ENCODE results near the gene NME3. TPM values are rescaled to one million over a fixed set of nuclear protein-coding genes. Genes with fewer than 3 reads are reported as not detected.

The NME3 gene
- total and polyA plus RNA-seq, 8 donors, result 27.4 to 297 (median 33.1) TPM

DNA sequence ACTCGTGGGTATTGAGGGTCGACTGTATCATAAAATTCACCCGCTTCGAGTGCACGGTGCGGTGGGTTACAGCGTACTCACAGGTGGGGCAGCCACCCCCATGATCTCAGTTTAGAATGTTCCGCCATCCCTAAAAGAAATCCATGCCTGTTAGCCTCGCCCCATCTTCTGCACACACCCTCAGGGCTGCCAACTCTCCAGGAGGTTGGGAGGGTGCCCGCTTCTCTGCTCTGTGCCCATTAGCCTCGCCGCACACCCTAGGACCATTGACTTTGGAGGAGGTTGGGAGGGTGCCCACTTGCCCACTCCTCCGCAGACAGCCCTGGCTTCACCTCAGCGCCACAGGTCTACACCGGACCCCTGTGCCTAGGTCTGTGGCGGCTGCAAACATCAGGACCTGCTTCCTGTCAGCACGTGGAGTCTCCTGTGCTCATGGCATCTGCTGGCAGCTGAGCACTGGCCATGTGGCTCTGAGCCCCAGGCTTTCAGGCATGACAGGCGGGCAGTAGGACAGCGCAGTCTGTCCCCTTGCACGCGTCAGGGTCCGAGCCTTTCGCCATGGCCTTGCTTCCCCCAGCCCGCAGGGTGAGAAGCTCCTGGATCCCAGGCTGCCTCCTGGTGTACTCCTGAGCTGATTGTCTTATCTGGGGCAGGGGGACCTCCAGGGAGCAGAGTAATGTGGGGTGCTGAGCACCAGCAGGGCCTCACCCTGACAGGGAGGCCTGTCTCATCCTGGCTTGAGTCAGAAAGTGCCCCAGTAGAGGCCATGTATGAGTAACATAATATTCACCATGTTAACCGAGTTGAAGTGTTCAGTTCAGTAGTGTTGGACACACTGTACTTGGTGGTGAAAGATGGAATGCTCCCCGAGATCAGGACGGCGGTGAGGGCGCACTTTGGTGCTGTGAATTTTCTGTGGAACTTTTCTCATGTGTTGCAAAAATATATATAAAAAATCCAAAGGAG is 21.9 kb downstream of the NME3 start:
- no peaks in the 10 kb centered on the region for H3K9me3 ChIP-seq
- no peak overlapping the region for H3K4me3 ChIP-seq
- no peaks in the 10 kb centered on the region for H3K4me1 ChIP-seq
- 95% methylated on average over 29 of the region's 29 CpGs for WGBS, 2 donors
- TF ChIP-seq, protein P1, sequence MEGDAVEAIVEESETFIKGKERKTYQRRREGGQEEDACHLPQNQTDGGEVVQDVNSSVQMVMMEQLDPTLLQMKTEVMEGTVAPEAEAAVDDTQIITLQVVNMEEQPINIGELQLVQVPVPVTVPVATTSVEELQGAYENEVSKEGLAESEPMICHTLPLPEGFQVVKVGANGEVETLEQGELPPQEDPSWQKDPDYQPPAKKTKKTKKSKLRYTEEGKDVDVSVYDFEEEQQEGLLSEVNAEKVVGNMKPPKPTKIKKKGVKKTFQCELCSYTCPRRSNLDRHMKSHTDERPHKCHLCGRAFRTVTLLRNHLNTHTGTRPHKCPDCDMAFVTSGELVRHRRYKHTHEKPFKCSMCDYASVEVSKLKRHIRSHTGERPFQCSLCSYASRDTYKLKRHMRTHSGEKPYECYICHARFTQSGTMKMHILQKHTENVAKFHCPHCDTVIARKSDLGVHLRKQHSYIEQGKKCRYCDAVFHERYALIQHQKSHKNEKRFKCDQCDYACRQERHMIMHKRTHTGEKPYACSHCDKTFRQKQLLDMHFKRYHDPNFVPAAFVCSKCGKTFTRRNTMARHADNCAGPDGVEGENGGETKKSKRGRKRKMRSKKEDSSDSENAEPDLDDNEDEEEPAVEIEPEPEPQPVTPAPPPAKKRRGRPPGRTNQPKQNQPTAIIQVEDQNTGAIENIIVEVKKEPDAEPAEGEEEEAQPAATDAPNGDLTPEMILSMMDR (IDR thresholded peaks at IDR 0.05), result no peak
- intact Hi-C loops (cut with DNase I), result no loop called here
- ATAC-seq, result no peak
- no peak for DNase-seq
- no peaks in the 10 kb centered on the region for H3K27me3 ChIP-seq
- no peak overlapping the region for H3K27ac ChIP-seq
- H3K36me3 ChIP-seq, result peaks cover 0 to 44% (median 20%) of the 10 kb centered on the region in 3 donors
- FAIRE-seq, result no peak

- H3K27ac ChIP-seq, result no peak overlapping the region
- TF ChIP-seq, protein P1 (IDR thresholded peaks at IDR 0.05), result no peak
- no peak for DNase-seq
- 88 to 92% methylated on average over 11 of the region's 11 CpGs for WGBS, 2 donors
- intact Hi-C loops (cut with DNase I), result no loop called here
- no peaks in the 10 kb centered on the region for H3K9me3 ChIP-seq
- no peaks in the 10 kb centered on the region for H3K4me1 ChIP-seq
- no peak for FAIRE-seq
- H3K4me3 ChIP-seq, result no peak overlapping the region
- no peaks in the 10 kb centered on the region for H3K27me3 ChIP-seq
- no peak for ATAC-seq
- H3K36me3 ChIP-seq, result peaks cover 0 to 50% (median 20%) of the 10 kb centered on the region in 3 donors
These were observed 23.4 kb downstream of the NME3 start for GRCh38 chr16:1747934-1748333.

- ATAC-seq (no peak), DNase-seq (peak in 1 of 6 donors; percentile 67), FAIRE-seq (no peak)
- Histone ChIP-seq H3K9me3 (no peaks in the 10 kb centered on the region), H3K27ac (no peak overlapping the region), H3K27me3 (no peaks in the 10 kb centered on the region), H3K4me3 (no peak overlapping the region), H3K4me1 (no peaks in the 10 kb centered on the region), H3K36me3 (peaks cover 0 to 43% (median 20%) of the 10 kb centered on the region in 3 donors)
- intact Hi-C loops (cut with DNase I), result no loop called here
- WGBS, 2 donors, result 94% methylated on average over 28 to 31 of the region's 31 CpGs
- TF ChIP-seq, protein P1 (IDR thresholded peaks at IDR 0.05), result no peak
These were observed 24.6 kb downstream of the NME3 start for GRCh38 chr16:1746693-1747195.

DNA sequence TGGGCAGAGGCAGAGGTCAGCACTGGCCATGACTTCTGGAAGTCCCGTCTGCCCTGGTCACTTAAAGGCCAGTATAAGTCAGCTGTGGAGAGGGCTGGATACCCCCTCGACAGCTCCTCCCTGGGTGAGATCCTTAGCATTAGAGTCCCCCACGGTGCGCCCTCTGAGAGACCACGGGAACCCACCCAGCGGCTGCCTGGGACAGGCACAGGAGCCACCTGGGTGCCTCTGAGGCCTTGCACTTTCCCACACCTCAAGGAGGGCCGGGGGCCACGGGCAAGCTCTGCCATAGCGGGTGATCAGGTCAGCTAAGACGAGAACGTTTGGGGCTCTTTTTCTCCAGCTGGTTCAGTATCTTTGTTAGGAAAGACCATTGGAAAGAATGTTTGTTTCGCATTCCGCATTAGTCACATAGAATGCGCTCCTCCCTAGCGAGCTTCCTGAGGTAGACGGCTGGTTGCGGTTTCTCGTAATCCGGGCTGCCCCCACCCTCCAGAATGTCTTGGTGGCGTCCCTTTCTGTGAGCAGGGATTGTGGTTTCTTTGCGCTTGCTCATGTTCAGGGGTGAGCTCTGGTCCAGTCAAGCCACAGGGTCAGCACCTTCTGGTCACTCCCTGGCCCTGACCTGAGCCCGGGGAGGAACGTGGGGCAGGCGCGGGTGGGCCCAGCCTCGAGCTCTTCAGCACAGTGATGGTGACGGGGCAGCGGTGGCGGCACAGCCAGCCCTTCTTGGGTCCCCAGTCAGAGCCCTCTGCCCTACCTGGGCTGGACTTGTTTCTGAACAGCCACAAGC is 25.2 kb downstream of the NME3 start:
- TF ChIP-seq, protein P1 (IDR thresholded peaks at IDR 0.05), result no peak
- H3K9me3 ChIP-seq, result no peaks in the 10 kb centered on the region
- no peaks in the 10 kb centered on the region for H3K4me1 ChIP-seq
- FAIRE-seq (no peak), ATAC-seq (no peak), DNase-seq (no peak)
- peaks cover 0 to 43% (median 18%) of the 10 kb centered on the region in 3 donors for H3K36me3 ChIP-seq
- H3K4me3 ChIP-seq, result no peak overlapping the region
- H3K27me3 ChIP-seq, result no peaks in the 10 kb centered on the region
- WGBS, 2 donors, result 92 to 95% methylated on average over 29 of the region's 29 CpGs
- no peak overlapping the region for H3K27ac ChIP-seq
- intact Hi-C loops (cut with DNase I), result no loop called here
